CD4-positive, alpha-beta T cell treated with Interleukin-15 for 1 hour (primary cell): ENCODE measurements around the gene ADGRA1.
"Not testable (repeated sequence)": the region's sequence is repeated elsewhere in the genome, so short reads cannot be mapped to it uniquely, and the experiment has no call there.

Experiments
- DNase-seq: peaks from one replicate; pipeline ENCODE4 v3.0.0-alpha.2; 2020

Gene ADGRA1

GRCh38 chr10:133097961-133098360 lies 10.2 kb downstream of the ADGRA1 start:
- DNase-seq, result no peak

GRCh38 chr10:133098426-133099124 lies 10.9 kb downstream of the ADGRA1 start:
- no peak for DNase-seq

- no peak for DNase-seq
Observed at GRCh38 chr10:133099571-133099970, 11.8 kb downstream of the ADGRA1 start.

- DNase-seq, result no peak
Observed at GRCh38 chr10:133100186-133100585, 12.5 kb downstream of the ADGRA1 start.

GRCh38 chr10:133100706-133101415 lies 13.1 kb downstream of the ADGRA1 start:
- DNase-seq, result no peak

- no peak for DNase-seq
Observed at GRCh38 chr10:133101416-133101810, 13.7 kb downstream of the ADGRA1 start.

GRCh38 chr10:133102415-133103095 lies 14.8 kb downstream of the ADGRA1 start:
- no peak for DNase-seq

- DNase-seq, result no peak
Observed at GRCh38 chr10:133103311-133103910, 15.7 kb downstream of the ADGRA1 start.

- no peak for DNase-seq
Observed at GRCh38 chr10:133104068-133104962, 16.6 kb downstream of the ADGRA1 start.

GRCh38 chr10:133104963-133105640 lies 17.4 kb downstream of the ADGRA1 start:
- no peak for DNase-seq

- no peak for DNase-seq
Observed at GRCh38 chr10:133105686-133106390, 18.1 kb downstream of the ADGRA1 start.

- no peak for DNase-seq
Observed at GRCh38 chr10:133106516-133106915, 18.8 kb downstream of the ADGRA1 start.

GRCh38 chr10:133107442-133107841 lies 19.7 kb downstream of the ADGRA1 start:
- DNase-seq, result no peak

- DNase-seq, result no peak
Observed at GRCh38 chr10:133109711-133110110, 22.0 kb downstream of the ADGRA1 start.

GRCh38 chr10:133110133-133110532 lies 22.4 kb downstream of the ADGRA1 start:
- no peak for DNase-seq

GRCh38 chr10:133110609-133111275 lies 23.0 kb downstream of the ADGRA1 start:
- no peak for DNase-seq

GRCh38 chr10:133111640-133112039 lies 23.9 kb downstream of the ADGRA1 start:
- not testable (repeated sequence) for DNase-seq

- no peak for DNase-seq
Observed at GRCh38 chr10:133113146-133113830, 25.6 kb downstream of the ADGRA1 start.

- DNase-seq, result no peak
Observed at GRCh38 chr10:133113847-133114246, 26.1 kb downstream of the ADGRA1 start.

GRCh38 chr10:133114251-133114650 lies 26.5 kb downstream of the ADGRA1 start:
- no peak for DNase-seq
